ENCODE results near the gene PRKAG2. TPM values are rescaled to one million over a fixed set of nuclear protein-coding genes. Genes with fewer than 3 reads are reported as not detected.

The PRKAG2 gene
- total RNA-seq, 1 donor, result 21.2 TPM

DNA sequence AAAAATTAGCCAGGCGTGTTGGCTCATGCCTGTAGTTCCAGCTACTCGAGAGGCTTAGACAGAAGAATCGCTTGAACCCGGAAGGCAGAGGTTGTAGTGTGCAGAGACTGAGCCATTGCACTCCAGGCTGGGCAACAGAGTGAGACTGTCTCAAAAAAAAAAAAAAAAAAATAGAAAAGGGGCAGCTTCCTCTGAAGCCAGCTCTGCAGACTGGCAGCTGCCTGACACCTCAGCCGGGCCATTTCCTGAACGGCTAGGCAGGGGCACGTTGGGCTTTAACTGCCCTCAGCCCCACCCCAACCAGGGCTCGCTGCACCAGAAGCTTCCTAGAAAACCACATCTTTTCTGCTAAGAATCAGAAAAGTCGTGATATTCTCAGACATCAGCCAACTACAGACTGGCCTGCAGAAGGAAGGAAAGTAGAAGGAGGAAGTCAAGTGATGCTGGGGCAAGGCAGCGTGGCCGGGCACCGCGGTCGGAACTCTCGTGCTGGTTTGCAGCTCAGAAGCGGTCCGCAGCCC is 38.0 kb downstream of the PRKAG2 start:
- TF ChIP-seq, protein P1, sequence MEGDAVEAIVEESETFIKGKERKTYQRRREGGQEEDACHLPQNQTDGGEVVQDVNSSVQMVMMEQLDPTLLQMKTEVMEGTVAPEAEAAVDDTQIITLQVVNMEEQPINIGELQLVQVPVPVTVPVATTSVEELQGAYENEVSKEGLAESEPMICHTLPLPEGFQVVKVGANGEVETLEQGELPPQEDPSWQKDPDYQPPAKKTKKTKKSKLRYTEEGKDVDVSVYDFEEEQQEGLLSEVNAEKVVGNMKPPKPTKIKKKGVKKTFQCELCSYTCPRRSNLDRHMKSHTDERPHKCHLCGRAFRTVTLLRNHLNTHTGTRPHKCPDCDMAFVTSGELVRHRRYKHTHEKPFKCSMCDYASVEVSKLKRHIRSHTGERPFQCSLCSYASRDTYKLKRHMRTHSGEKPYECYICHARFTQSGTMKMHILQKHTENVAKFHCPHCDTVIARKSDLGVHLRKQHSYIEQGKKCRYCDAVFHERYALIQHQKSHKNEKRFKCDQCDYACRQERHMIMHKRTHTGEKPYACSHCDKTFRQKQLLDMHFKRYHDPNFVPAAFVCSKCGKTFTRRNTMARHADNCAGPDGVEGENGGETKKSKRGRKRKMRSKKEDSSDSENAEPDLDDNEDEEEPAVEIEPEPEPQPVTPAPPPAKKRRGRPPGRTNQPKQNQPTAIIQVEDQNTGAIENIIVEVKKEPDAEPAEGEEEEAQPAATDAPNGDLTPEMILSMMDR (IDR thresholded peaks at IDR 0.05; ENCODE audit: insufficient read depth, low read depth, low read length), result no peak
- no peak overlapping the region for H3K4me3 ChIP-seq (ENCODE audit: low read depth, low read length)
- no peak for DNase-seq (ENCODE audit: low read depth)

DNA sequence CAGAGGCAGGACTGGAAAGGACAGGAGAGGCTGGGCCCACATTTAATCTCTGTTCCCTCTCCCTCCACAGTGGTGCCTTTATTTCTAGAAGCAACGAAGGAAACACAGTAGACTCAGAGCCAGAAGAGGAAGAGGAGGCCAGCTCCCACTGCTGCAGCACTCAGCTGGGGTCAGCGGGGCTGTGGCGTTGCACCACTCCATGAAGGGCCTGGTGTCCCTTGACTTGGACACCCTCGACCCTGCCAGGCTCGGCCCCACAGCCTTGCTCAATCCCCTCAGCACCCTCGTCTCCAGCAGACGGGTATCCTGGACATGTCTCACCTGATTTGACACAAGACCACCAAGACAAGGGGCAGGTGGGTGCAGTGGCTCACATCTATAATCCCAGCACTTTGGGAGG is 38.8 kb downstream of the PRKAG2 start:
- H3K4me3 ChIP-seq (ENCODE audit: low read depth, low read length), result no peak overlapping the region
- TF ChIP-seq, protein P1 (IDR thresholded peaks at IDR 0.05; ENCODE audit: insufficient read depth, low read depth, low read length), result no peak
- no peak for DNase-seq (ENCODE audit: low read depth)

DNA sequence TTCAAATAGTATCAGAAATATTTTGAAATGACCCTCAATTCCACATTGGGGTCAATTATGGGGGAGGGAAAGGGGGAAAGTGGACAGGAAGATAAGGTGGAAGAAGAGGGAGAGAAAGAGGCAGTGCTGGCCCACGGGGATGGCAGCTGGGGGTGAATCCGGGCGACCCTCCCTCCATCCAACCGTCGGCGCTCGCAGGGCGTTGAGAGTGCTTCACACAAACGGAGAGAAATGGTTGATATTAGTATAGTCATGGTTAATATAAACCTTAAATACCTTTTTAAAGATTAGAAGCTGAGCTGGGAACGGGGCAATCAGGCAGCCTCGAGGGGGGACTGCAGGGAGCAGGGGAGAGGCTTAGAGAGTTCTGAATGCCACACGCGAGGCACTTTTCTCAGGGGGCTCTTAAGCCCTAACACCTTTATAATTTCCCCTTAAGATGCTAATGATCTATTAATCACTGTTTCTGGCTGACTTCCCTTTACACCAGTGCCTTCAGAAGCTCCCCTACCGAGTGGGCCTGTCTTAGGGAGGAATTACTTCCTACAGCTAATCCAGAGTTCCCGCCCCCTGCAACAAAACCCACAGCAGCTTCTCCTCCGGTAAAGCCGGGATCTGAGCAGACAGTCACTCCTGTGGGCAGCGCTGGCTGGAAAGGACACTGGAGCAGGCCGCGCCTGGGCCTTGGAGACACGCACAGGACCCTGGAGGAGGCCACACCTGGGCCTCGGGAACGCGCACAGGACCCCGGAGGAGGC is 39.5 kb downstream of the PRKAG2 start:
- TF ChIP-seq, protein P1 (IDR thresholded peaks at IDR 0.05; ENCODE audit: insufficient read depth, low read depth, low read length), result no peak
- DNase-seq (ENCODE audit: low read depth), result no peak
- no peak overlapping the region for H3K4me3 ChIP-seq (ENCODE audit: low read depth, low read length)

DNA sequence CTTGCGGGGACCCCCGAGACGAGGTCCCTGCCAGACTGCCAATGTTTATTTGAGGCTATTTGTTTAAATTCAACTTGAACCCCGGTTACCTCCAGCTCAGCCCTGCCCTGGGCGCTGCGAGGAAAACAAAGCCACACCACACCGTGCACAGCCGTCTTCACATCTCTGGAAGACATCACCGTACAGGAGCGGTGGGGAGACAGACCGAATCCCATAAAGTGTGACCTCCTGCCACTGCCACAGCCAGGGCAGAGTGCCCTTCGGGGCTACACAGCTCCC is 40.0 kb downstream of the PRKAG2 start:
- no peak overlapping the region for H3K4me3 ChIP-seq (ENCODE audit: low read depth, low read length)
- DNase-seq (ENCODE audit: low read depth), result no peak
- TF ChIP-seq, protein P1 (IDR thresholded peaks at IDR 0.05; ENCODE audit: insufficient read depth, low read depth, low read length), result no peak

DNA sequence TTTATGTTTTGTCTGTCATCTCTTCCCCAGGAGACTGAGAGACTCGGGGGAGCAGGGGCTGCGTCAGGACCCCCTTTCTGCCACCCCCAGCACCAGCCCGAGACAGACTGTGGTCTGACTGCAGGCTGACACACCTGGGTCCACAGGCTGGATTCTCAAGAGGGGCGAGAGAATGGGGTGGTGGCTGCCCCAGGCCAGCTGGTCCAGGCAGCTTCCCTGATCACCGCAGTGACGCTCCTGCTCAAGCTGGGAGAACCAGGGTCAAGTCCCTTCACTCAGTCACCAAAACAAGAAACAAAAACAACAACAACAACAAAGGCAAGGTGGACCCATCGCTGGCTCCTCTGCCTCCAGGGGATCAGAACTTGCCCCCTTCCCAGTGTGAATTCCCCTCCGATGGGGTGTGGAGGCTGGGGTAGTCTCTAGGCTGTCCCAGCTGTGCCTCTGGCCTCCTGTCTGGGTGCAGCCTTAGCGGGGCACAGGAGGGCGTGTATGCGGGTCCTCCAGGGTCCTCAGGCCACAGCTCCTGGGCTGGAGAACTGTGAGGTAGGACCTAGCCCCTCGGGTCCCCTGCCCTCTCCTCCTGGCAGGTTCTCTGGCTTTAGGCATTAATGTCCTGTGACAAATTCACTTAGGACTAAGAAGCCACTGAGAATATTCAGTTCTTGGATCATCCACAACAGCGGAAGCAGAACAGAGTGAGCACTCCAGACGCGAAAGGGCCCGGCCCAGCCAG is 40.6 kb downstream of the PRKAG2 start:
- TF ChIP-seq, protein P1 (IDR thresholded peaks at IDR 0.05; ENCODE audit: insufficient read depth, low read depth, low read length), result no peak
- H3K4me3 ChIP-seq (ENCODE audit: low read depth, low read length), result no peak overlapping the region
- DNase-seq (ENCODE audit: low read depth), result no peak

DNA sequence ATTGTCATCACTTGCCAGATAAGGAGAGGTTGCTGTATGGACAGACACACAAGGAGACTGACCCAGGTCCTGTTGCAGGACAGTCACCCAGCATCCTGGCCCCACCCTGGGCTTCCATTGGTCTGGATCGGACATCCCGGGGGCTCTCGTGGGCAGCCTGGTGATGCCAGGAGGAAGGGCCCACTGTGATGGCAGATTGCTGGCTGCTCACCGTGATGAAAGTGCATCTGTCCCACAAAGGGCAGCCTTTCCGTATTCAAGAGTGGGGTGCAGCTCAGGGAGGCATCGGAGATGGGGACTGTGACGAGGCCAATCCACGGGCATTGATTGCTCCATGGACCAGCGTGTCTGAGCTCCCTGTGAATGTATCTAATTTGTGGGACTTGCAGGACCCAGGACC is 41.3 kb downstream of the PRKAG2 start:
- no peak for DNase-seq (ENCODE audit: low read depth)
- TF ChIP-seq, protein P1 (IDR thresholded peaks at IDR 0.05; ENCODE audit: insufficient read depth, low read depth, low read length), result no peak
- no peak overlapping the region for H3K4me3 ChIP-seq (ENCODE audit: low read depth, low read length)

Measured in fibroblast of villous mesenchyme (primary cell).